CD4-positive, alpha-beta T cell treated with Interleukin-2 at 100 ng/mL for 4 hours (primary cell): ENCODE measurements around the gene SBK1.
"Not testable (repeated sequence)": the region's sequence is repeated elsewhere in the genome, so short reads cannot be mapped to it uniquely, and the experiment has no call there.

Source experiments
- DNase-seq: peaks from one replicate; pipeline ENCODE4 v3.0.0-alpha.2; 2020; ENCODE audit warnings: low spot score

SBK1 gene

DNA sequence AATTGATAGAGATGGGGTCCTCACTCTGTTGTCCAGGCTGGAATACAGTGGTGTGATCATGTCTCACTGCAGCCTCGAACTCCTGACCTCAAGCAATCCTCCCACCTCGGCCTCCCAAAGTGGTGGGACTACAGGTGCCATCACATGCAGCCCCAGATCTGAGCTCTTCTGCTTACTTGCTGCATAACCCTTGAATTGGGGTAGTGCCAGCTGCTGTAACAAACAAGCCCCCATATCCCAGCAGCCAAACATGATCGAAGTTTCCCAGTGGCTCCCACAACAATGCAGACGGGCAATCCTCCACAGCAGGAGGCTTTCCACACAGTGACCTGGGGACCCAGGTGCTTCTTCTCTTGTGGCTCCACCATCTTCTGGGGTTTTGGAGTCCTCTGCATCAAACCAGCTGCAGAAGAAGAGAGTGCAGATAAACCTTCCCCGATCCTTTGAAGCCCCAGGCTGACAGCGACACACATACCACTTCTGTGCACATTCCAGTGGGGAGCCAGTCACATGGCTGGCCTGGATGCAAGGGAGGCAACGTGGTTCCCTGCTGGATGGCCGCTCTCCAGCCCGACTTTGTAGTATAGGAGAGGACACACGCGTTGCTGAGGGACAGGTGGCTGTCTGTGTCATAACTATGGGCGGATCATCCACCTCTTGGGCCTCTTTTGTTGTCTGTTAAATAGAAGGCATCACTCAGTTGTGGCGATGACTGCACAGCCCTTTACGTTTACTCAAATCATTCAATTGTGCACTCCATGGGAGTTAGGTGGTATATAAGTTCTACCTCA lies 16.7 kb downstream of the SBK1 start:
- no peak for DNase-seq

DNA sequence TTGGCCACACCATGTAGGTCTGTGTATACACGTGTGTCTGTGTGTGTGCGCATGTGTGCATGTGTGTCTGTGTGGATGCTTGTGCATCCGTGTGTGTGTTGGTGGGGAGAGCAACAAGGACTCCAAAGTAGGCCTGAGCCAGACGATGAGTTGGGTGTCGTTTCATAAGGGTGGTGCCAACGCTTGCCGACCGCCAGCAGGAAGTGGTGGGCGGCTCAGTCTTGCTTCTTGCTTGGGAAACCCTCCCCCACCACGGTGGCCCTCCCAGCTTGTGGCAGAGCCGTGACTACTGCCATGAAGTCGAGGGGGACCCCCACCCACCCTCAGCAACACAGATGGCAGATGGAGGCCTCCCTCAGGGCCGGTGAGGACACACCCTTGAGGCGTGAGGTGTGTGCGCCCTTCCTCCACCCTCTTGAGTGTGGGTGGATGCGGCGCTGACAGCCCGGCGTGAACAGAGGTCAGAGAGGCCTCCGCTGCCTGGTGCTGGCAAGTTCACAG lies 17.5 kb downstream of the SBK1 start:
- peak; percentile 92 for DNase-seq

DNA sequence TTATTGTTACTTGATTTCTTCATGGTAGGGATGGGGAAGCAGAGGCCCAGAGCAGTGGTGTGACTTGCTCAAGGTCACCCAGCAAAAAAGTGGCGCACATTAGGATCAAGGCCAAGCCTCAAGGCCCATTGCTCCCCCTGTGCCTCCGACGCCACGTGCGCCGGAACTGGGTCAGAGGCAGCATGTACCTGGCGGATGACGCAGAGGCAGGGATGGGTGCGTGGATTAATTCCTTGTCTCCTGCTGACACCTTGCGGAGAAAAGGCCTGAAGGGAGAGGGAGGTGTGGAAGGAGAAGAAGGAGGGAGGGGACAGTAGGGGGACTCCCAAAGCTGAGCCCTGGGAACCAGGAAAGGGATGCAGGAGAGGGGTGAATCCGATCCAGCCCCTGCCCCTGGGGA lies 18.5 kb downstream of the SBK1 start:
- no peak for DNase-seq

DNA sequence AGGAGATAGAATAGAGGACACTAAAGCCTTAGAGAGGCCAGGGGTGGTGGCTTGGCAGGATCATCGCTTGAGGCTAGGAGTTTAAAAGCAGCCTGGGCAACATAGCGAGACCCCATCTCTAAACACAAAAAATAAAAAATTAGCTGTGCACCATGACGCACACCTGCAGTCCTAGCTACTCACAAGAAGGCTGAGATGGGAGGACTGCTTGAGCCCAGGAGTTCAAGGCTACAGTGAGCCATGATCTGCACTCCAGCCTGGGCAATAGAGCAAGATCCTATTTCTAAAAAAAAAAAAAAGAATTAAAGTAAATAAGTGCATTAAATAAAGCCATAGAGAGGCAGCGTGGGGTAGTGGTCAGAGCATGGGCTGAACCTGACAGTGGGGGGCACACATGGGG lies 19.1 kb downstream of the SBK1 start:
- DNase-seq: no peak

DNA sequence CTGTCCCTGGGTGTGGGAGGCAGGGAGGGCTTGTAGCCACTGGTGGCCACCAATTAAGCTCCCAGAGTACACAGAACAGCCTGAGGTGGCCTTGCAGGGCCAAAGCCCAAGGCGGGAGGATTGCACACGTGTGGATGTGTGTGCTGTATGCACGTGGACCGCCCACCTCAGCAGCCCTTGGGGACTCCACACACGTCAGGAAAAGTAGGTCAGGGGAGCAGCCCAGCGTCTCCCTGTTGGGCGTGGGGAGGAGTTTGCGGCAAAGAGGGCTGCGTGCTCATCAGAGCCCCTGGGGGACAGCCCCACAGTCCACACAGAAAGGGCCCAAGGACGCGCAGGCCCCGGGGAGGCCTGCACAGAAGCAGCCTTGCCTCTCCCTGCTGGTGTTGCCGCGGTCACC lies 19.6 kb downstream of the SBK1 start:
- DNase-seq: no peak

- no peak for DNase-seq
Measured at GRCh38 chr16:28312327-28312726, 20.0 kb downstream of the SBK1 start.

- no peak for DNase-seq
Measured at GRCh38 chr16:28313587-28313986, 21.3 kb downstream of the SBK1 start.

DNA sequence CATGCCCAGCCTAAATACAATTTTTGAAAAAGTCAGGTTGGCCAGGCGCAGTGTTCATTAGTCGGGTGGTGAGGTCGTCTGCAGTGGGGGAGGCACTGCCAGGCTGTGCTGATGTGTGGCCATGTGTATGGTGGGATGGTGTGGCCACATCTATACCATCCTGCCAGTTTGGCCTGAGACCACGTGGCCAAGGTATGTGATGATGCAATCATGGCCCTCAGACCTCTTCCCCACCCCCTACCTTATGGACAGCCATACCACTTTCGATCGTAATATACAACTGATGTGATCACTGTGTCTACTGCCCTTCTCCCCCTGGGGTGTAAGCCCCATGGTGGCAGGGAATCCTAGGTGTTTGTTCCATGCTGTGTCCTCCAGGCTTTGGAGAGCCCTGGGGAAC lies 23.7 kb downstream of the SBK1 start:
- no peak for DNase-seq

GRCh38 chr16:28317040-28317880 lies 24.9 kb downstream of the SBK1 start:
- DNase-seq: peak; percentile 79

DNA sequence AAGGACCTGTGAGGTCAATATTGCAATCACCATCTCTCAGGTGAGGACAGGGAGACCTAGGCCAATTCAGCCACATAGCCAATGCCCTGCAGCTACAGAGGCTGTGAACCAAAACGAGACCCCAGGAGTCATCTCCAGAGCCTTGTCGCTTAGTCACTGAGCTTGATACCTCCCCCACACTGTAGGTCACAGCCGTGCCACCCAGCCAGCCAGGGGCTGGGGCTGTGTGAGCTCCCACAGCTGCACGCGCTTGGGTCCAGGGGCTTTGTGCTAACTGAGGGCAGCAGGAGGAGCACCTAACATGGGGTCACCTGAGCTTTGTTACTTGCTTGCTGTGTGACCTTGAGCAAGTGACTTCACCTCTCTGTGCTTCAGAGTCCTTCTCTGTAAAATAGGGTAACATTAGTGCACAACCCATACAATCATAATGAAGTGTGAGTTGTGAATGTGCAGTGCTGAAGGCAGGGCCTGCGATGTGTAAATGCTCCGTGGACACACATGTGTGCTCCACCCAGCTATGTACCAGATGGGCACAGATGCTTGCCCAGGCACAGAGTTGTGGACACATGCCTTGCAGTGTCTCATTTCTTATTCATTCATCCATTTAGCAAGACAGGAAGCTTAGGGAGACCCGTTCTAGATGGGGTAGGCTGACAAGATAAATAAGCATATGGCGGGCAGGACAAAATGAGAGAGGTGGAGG lies 25.9 kb downstream of the SBK1 start:
- no peak for DNase-seq

- DNase-seq: no peak
Measured at GRCh38 chr16:28319476-28320022, 27.2 kb downstream of the SBK1 start.

GRCh38 chr16:28320023-28320561 lies 27.8 kb downstream of the SBK1 start:
- DNase-seq: no peak

GRCh38 chr16:28320741-28321140 lies 28.4 kb downstream of the SBK1 start:
- DNase-seq: no peak

- DNase-seq: peak; percentile 37
Measured at GRCh38 chr16:28321700-28322411, 29.5 kb downstream of the SBK1 start.

- DNase-seq: no peak
Measured at GRCh38 chr16:28324235-28324886, 32.0 kb downstream of the SBK1 start.

DNA sequence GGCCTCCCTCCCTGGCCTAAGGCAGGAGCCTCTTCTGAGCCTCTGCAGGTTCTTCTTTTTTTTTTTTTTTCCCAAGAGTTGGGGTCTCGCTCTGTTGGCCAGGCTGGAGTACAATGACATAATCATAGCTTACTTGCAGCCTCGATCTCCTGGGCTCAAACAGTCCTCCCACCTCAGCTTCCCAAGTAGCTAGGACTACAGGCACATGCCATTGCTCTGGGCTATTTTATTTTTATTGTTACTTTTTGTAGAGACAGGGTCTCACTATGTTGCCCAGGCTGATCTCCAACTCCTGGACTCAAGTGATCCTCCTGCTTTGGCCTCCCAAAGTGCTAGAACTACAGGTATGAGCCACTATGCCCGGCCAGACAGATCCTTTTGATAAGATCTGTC lies 32.6 kb downstream of the SBK1 start:
- DNase-seq: no peak

DNA sequence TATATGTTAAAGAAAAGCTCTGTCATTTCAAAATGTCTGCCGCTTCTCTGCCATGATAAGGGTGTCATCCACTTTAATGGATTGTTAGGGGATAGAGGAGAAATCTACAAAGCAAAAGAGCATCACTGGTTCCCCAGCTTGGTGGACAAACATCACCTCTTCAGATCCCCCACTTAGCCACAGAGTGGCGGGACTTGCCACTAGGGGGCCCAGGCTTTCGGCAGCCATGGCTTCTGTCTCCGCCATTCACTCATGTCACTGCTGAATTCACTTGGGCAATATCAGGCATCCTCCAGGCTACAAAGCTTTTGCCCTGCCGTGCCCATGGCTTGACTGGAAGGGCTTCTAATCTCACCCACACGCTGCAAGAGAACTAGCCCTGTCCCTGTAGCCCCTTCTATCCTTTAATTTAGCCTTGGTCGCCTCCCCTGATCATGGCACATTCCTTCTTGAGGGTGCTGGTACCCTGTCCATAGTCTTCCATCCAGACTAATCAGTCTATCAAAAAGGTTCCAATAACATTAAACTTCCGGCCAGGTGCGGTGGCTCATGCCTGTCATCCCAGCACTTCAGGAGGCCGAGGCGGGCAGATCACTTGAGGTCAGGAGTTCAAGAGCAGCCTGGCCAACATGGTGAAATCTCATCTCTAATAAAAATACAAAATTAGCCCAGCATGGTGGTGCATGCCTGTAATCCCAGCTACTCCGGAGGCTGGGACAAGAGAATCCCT lies 34.7 kb downstream of the SBK1 start:
- peak; percentile 65 for DNase-seq

DNA sequence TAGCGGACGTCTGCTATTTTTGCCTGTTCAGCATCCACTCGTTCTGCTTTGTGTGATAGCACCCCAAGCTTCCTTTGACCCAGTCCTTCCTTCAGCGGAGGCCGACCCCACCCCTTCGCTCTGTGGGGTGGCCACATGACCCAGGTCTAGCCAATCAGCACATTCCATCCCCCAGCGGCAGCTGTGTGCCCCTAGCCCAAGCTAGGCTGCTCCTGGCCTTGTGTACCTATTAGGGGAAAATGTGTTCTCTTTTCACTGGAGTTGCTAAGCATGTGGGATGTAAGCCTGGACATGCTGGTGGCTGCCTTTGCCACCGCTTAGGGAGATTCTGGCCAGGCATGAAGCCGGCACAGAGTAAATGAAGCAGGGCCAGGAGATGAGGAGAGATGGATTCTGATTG lies 37.9 kb downstream of the SBK1 start:
- not testable (repeated sequence) for DNase-seq

DNA sequence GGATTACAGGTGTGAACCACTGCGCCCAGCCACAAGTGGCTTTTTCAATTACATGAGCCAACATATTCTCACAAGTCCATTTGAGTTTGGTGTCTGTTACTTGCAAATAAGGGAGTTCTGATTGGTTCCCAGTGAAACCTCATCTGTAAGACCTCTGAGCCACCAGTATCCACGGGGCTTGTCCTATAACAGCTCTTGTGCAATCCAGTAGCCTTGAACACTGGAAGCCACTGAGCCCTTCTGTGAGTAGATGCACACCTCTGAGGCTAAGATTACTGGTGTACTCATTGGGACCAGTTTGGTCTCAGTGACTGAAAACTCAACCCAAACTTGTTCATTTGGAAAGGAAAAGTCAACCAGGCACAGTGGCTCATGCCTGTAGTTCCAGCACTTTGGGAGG lies 38.7 kb downstream of the SBK1 start:
- not testable (repeated sequence) for DNase-seq

DNA sequence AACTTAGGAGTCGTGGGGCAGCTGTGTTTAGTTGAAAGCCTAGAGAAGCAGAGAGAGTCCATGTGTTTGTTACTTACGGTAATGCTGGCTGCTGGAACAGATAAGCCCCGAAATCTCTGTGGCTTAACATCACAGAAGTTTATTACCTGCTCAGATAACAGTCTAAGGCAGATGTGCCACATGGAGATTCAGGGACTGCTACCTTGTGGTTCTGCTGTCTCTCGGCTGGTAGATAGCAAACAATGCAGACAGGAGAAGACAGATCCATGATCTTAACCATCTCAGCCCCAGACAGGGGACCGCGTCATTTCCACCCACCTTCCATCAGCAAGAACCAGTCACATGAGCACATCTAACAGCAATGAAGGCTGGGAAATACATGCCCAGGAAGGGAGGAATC lies 40.3 kb downstream of the SBK1 start:
- DNase-seq: not testable (repeated sequence)
